ENCODE measurements around the gene SLC26A11.

DNA sequence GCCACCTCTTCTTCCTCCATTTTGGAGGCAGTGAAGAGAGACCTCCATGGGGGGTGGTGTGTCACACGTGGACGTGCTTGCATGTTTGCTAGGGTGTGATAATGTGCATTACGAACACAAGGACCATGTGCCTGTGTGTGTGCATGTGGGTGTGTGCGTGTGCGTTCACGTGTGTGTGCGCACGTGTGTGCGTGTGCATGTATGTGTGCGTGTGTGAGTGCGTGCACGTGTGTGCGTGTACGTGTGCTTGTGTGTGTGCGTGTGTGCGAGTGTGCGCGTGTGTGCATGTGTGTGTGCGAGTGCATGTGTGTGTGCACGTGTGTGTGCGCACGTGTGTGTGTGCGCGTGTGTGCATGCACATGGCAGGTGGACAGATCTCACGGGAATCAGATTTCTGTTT is 69.9 kb downstream of the SLC26A11 start:
- TF ChIP-seq PKNOX1 (IDR thresholded peaks at IDR 0.05) (no peak), ZNF384 (IDR thresholded peaks at IDR 0.05) (no peak), BHLHE40 (IDR thresholded peaks at IDR 0.05; ENCODE audit: borderline replicate concordance) (no peak), TARDBP (IDR thresholded peaks at IDR 0.05) (no peak), ELF4 (IDR thresholded peaks at IDR 0.05) (no peak), FOXA1 (IDR thresholded peaks at IDR 0.05) (no peak), FOXK2 (IDR thresholded peaks at IDR 0.05) (no peak), SUZ12 (IDR thresholded peaks at IDR 0.05) (no peak), L3MBTL2 (conservative IDR thresholded peaks at IDR 0.05) (no peak), SP1 (IDR thresholded peaks at IDR 0.05) (no peak), ARNT (IDR thresholded peaks at IDR 0.05) (no peak), FOXM1 (IDR thresholded peaks at IDR 0.05; ENCODE audit: borderline replicate concordance) (no peak)

All from HEK293T (cell line).